Suprapubic skin (tissue), 4 donors: ENCODE results near the gene NACC2. TPM values are rescaled to one million over a fixed set of nuclear protein-coding genes. Genes with fewer than 3 reads are reported as not detected.

Experiments used
- total RNA-seq, 4 donors: library from RNA; depleted of rRNA; stranded (reverse); fragments of >200 nt; gene quantifications; one replicate each; pipeline ENCODE4 v1.1.0, GENCODE V29; 2016

Gene NACC2
- total RNA-seq, 4 donors from 2014 or later: 12.1 to 14.9 (median 13.7) TPM

Other genes with a start within 250 kb of the NACC2 start
- gene CAMSAP1, start 187.7 kb downstream of the NACC2 start, total RNA-seq: 10 to 100 TPM; 42.0 to 58.3 (median 54.9) TPM
- gene UBAC1, start 133.9 kb downstream of the NACC2 start, total RNA-seq: 10 to 100 TPM; 68.2 to 94.5 (median 83.8) TPM
- 10 to 100 TPM; 37.0 to 66.9 (median 57.8) TPM for gene TMEM250, start 23.6 kb upstream of the NACC2 start, total RNA-seq
- gene LHX3, start 109.8 kb upstream of the NACC2 start, total RNA-seq: under 1 TPM in 2 of 4 donors, not detected in 2; 0.26 TPM
- 10 to 100 TPM; 10.2 to 15.8 (median 12.1) TPM for gene QSOX2, start 150.5 kb upstream of the NACC2 start, total RNA-seq
- gene CCDC187, start 208.8 kb upstream of the NACC2 start, total RNA-seq: under 1 TPM in 2 of 4 donors, not detected in 2; 0.13 to 0.45 TPM
- 10 to 100 TPM; 11.5 to 14.6 (median 13.7) TPM for gene GPSM1, start 232.2 kb upstream of the NACC2 start, total RNA-seq